ENCODE results near the gene TRPM2. TPM values are rescaled to one million over a fixed set of nuclear protein-coding genes. Genes with fewer than 3 reads are reported as not detected.

TRPM2 gene
- total and polyA plus RNA-seq, 2 of the 13 experiments (the other 11 are each of a cell fraction or from before 2014, with no cell fraction given) = 0.07 to 0.20 TPM

- TF ChIP-seq HMGXB4 (CRISPR knock-in tag; IDR thresholded peaks at IDR 0.05; ENCODE audit: borderline replicate concordance in 1 of 2, low read depth in 1 of 2) (no peak), HNRNPL (IDR thresholded peaks at IDR 0.05; ENCODE audit: low read depth, low read length) (no peak), MED1 (CRISPR knock-in tag; IDR thresholded peaks at IDR 0.05) (no peak)
Observed at GRCh38 chr21:44372616-44373015, 19.2 kb downstream of the TRPM2 start (continued).

- in situ Hi-C loops (cut with HindIII; ENCODE audit: extremely low pct_ligation_motif_present, low pct_unique_long_range_greater_than_20kb) = loop anchor here (5.0 kb wide), 2 partner anchors 53 to 108 kb away; no protein-coding TSS in a partner anchor
- TF ChIP-seq NFE2L1 (CRISPR knock-in tag; IDR thresholded peaks at IDR 0.05; ENCODE audit: borderline replicate concordance) = no peak
- no peak for TF ChIP-seq GMEB1 (CRISPR knock-in tag; IDR thresholded peaks at IDR 0.05; ENCODE audit: borderline replicate concordance)
- TF ChIP-seq THRA (CRISPR knock-in tag; IDR thresholded peaks at IDR 0.05; ENCODE audit: borderline replicate concordance) = no peak
- no peak for TF ChIP-seq PREB (CRISPR knock-in tag; IDR thresholded peaks at IDR 0.05)
- no peak for TF ChIP-seq MTA1 (CRISPR knock-in tag; IDR thresholded peaks at IDR 0.05; ENCODE audit: borderline replicate concordance)
- no peak for TF ChIP-seq NR2F1 (CRISPR knock-in tag; IDR thresholded peaks at IDR 0.05)
- no peak for TF ChIP-seq RAD51 (IDR thresholded peaks at IDR 0.05; ENCODE audit: borderline replicate concordance)
- no peak for TF ChIP-seq PAWR (CRISPR knock-in tag; IDR thresholded peaks at IDR 0.05; ENCODE audit: borderline replicate concordance)
- no peak for TF ChIP-seq CHCHD3 (CRISPR knock-in tag; IDR thresholded peaks at IDR 0.05)
- no peak for TF ChIP-seq ZNF44 (CRISPR knock-in tag; IDR thresholded peaks at IDR 0.05)
- TF ChIP-seq ATF3 (CRISPR knock-in tag; IDR thresholded peaks at IDR 0.05) = no peak
- no peak for TF ChIP-seq PTBP1 (IDR thresholded peaks at IDR 0.05; ENCODE audit: low read depth, low read length, poor library complexity, severe bottlenecking)
- no peak for TF ChIP-seq NFATC3 (CRISPR knock-in tag; IDR thresholded peaks at IDR 0.05)
Observed at GRCh38 chr21:44374601-44375280, 21.3 kb downstream of the TRPM2 start.

More at GRCh38 chr21:44374601-44375280, 21.3 kb downstream of the TRPM2 start:
- intact Hi-C loops (cut with micrococcal nuclease; ENCODE audit: unreplicated experiment) = no loop called here
- Histone ChIP-seq H3K79me2 (ENCODE audit: insufficient read depth, low read length) (no peaks in the 10 kb centered on the region), H3K27ac (ENCODE audit: extremely low read length, insufficient read depth, low read length) (no peak overlapping the region), H3K9ac (ENCODE audit: insufficient read depth, low read depth, low read length) (no peak overlapping the region), H2AFZ (ENCODE audit: low read length) (no peak overlapping the region), H3K4me2 (ENCODE audit: low read depth, low read length) (no peak overlapping the region), H3K4me3 (replicated peaks in 1 of 3; ENCODE audit: insufficient read depth in 1 of 3, low read depth in 2 of 3, low read length in 3 of 3) (no peak overlapping the region), H3K36me3 (replicated peaks in 1 of 2; ENCODE audit: control insufficient read depth in 1 of 2, insufficient read depth in 2 of 2, low read length in 2 of 2) (no peaks in the 10 kb centered on the region), H4K20me1 (ENCODE audit: insufficient read depth, low read length) (no peaks in the 10 kb centered on the region), H3K4me1 (ENCODE audit: insufficient read depth, low read length) (peaks cover 11% of the 10 kb centered on the region), H3K27me3 (ENCODE audit: control insufficient read depth in 1 of 2, insufficient read depth in 2 of 2, low read length in 2 of 2) (peaks cover 15 to 41% of the 10 kb centered on the region in 2 experiments), H3K9me3 (ENCODE audit: low read length) (no peaks in the 10 kb centered on the region)
- FAIRE-seq (no peak), ATAC-seq (no peak), DNase-seq (ENCODE audit: low spot score) (no peak)
- 74% methylated on average over 20 of the region's 24 CpGs for WGBS (ENCODE audit: low lambda C conversion rate)
- ChIA-PET CTCF (ENCODE audit: low intra/inter-chr PET ratio, low total read pairs) (no interaction called here), POLR2A (no interaction called here)
- no TSS peak for BruUV-seq (replicated peaks)

All from HepG2 (cell line).